IMR-90 (cell line): ENCODE results near the gene SARDH. TPM values are rescaled to one million over a fixed set of nuclear protein-coding genes. Genes with fewer than 3 reads are reported as not detected.

Source experiments
- ATAC-seq: fragments of 200-7000 bp; cut with Tn5 transposase; 2 replicates; pipeline ENCODE4 v1.9.1; 2020; ENCODE audit warnings: low read depth, mild to moderate bottlenecking, moderate library complexity
- BruUV-seq: library from RNA; stranded (reverse); fragments of 400-500 nt; replicated peaks from 2 replicates; lab custom pipeline; 2021; lab: Mats Ljungman, UMichigan
- CTCF ChIA-PET: fragments of 300-600 bp; formaldehyde crosslinking; extraction: SDS; loops from one replicate; lab custom pipeline; 2021; ENCODE audit warnings: antibody characterized with exemption; lab: Yijun Ruan, JAX
- POLR2A ChIA-PET: fragments of 300-600 bp; sonication (Branson Sonifier 250); formaldehyde crosslinking; loops from one replicate; lab custom pipeline; 2022; ENCODE audit warnings: antibody characterized with exemption; ENCODE audit not compliant: unreplicated experiment; lab: Charles Lee
- DNase-seq: peaks from one replicate; pipeline ENCODE4 v3.0.0; 2013
- H2AFZ ChIP-seq: replicated peaks from 2 replicates; pipeline ENCODE3; 2013; ENCODE audit warnings: low read length, mild to moderate bottlenecking; ENCODE audit not compliant: poor library complexity
- H2AK5ac ChIP-seq: 2 replicates; pipeline ENCODE4 v1.6.1; 2013; ENCODE audit warnings: low read depth, low read length, inconsistent platforms
- H2AK9ac ChIP-seq: replicated peaks from 2 replicates; pipeline ENCODE3; 2013; ENCODE audit warnings: mild to moderate bottlenecking, low read depth, low read length, moderate library complexity; ENCODE audit not compliant: poor library complexity
- H2BK120ac ChIP-seq: 2 replicates; pipeline ENCODE4 v1.6.1; 2013; ENCODE audit warnings: low read depth, low read length, inconsistent platforms
- H2BK15ac ChIP-seq: 3 replicates; pipeline ENCODE4 v1.6.1; 2013; ENCODE audit warnings: low read depth, low read length, inconsistent platforms
- H2BK20ac ChIP-seq: 2 replicates; pipeline ENCODE4 v1.6.1; 2013; ENCODE audit warnings: low read depth, mild to moderate bottlenecking, inconsistent platforms, low read length, moderate library complexity
- H2BK5ac ChIP-seq: 2 replicates; pipeline ENCODE4 v1.6.1; 2013; ENCODE audit warnings: mild to moderate bottlenecking, low read depth, low read length, inconsistent platforms; ENCODE audit not compliant: poor library complexity, severe bottlenecking
- H3K14ac ChIP-seq: replicated peaks from 2 replicates; pipeline ENCODE4 v1.6.1; 2013; ENCODE audit warnings: low read depth, low read length, inconsistent platforms
- H3K18ac ChIP-seq: 2 replicates; pipeline ENCODE4 v1.6.1; 2013; ENCODE audit warnings: low read depth, low read length, control low read depth
- H3K23ac ChIP-seq: 2 replicates; pipeline ENCODE4 v1.6.1; 2013; ENCODE audit warnings: low read depth, low read length, inconsistent platforms
- H3K27ac ChIP-seq: 2 replicates; pipeline ENCODE4 v1.5.1; 2013; ENCODE audit warnings: mild to moderate bottlenecking, control low read depth, low read length; ENCODE audit not compliant: insufficient read depth
- H3K27me3 ChIP-seq: 2 replicates; pipeline ENCODE4 v1.6.1; 2013; ENCODE audit warnings: low read length; ENCODE audit not compliant: control insufficient read depth, insufficient read depth
- H3K36me3 ChIP-seq: 2 replicates; pipeline ENCODE4 v1.6.1; 2013; ENCODE audit warnings: low read length, mixed read lengths; ENCODE audit not compliant: control insufficient read depth, insufficient read depth
- H3K4ac ChIP-seq: 2 replicates; pipeline ENCODE4 v1.6.1; 2013; ENCODE audit warnings: low read depth, low read length, inconsistent platforms
- H3K4me1 ChIP-seq: 2 replicates; pipeline ENCODE4 v1.6.1; 2013; ENCODE audit warnings: low read length, mixed read lengths; ENCODE audit not compliant: control insufficient read depth, insufficient read depth
- H3K4me2 ChIP-seq: 2 replicates; pipeline ENCODE4 v1.6.1; 2013; ENCODE audit warnings: low read depth, mild to moderate bottlenecking, control low read depth, low read length, moderate library complexity
- H3K4me3 ChIP-seq: 2 replicates; pipeline ENCODE4 v1.5.1; 2013; ENCODE audit warnings: low read depth, mild to moderate bottlenecking, control low read depth, low read length, moderate library complexity; ENCODE audit not compliant: insufficient read depth
- H3K56ac ChIP-seq: 2 replicates; pipeline ENCODE4 v1.6.1; 2013; ENCODE audit warnings: low read length, inconsistent platforms; ENCODE audit not compliant: insufficient read depth; ENCODE audit errors: extremely low read depth
- H3K79me1 ChIP-seq, 2 experiments: 2 replicates each; pipeline ENCODE4 v1.6.1; 2013; ENCODE audit warnings: low read length in 2 of 2, inconsistent platforms in 1 of 2, low read depth in 1 of 2
- H3K9ac ChIP-seq: 2 replicates; pipeline ENCODE4 v1.6.1; 2013; ENCODE audit warnings: low read depth, low read length, control low read depth
- H3K9me1 ChIP-seq: 2 replicates; pipeline ENCODE4 v1.6.1; 2013; ENCODE audit warnings: low read length, inconsistent platforms; ENCODE audit not compliant: insufficient read depth
- H3K9me3 ChIP-seq: 2 replicates; pipeline ENCODE4 v1.6.1; 2013; ENCODE audit warnings: low read length; ENCODE audit not compliant: control insufficient read depth, insufficient read depth
- H4K20me1 ChIP-seq: 2 replicates; pipeline ENCODE4 v1.6.1; 2013; ENCODE audit warnings: low read length, inconsistent platforms; ENCODE audit not compliant: insufficient read depth
- H4K5ac ChIP-seq: 2 replicates; pipeline ENCODE4 v1.6.1; 2013; ENCODE audit warnings: mild to moderate bottlenecking, low read depth, low read length, control low read depth
- H4K8ac ChIP-seq, 2 experiments: 2 replicates each; pipeline ENCODE4 v1.6.1; 2013; ENCODE audit warnings: low read depth in 2 of 2, low read length in 2 of 2, control low read depth in 1 of 2, inconsistent platforms in 1 of 2
- H4K91ac ChIP-seq: 2 replicates; pipeline ENCODE4 v1.6.1; 2013; ENCODE audit warnings: low read depth, low read length, inconsistent platforms; ENCODE audit not compliant: insufficient read depth
- BHLHE40 ChIP-seq: fragments of 150-350 bp; IDR thresholded peaks from 2 replicates; pipeline ENCODE4 v1.6.1; 2016; ENCODE audit warnings: mild to moderate bottlenecking, low read depth, low read length
- CHD1 ChIP-seq: IDR thresholded peaks from 2 replicates; pipeline ENCODE4 v1.6.1; 2012; ENCODE audit warnings: low read depth, low read length, improper control_type of control experiment
- CTCF ChIP-seq: conservative IDR thresholded peaks from 2 replicates; pipeline ENCODE4 v1.5.1; 2012; ENCODE audit warnings: mild to moderate bottlenecking, low read depth, low read length, improper control_type of control experiment
- MAFK ChIP-seq: IDR thresholded peaks from 2 replicates; pipeline ENCODE4 v1.6.1; 2012; ENCODE audit warnings: low read depth, low read length, improper control_type of control experiment
- NFE2L2 ChIP-seq: fragments of 150-350 bp; IDR thresholded peaks from 2 replicates; pipeline ENCODE4 v1.6.1; 2016; ENCODE audit warnings: low read depth, mild to moderate bottlenecking, low read length
- RAD21 ChIP-seq: IDR thresholded peaks from 2 replicates; pipeline ENCODE4 v1.6.1; 2012; ENCODE audit warnings: low read length, improper control_type of control experiment
- RCOR1 ChIP-seq: IDR thresholded peaks from 2 replicates; pipeline ENCODE4 v1.6.1; 2012; ENCODE audit warnings: mild to moderate bottlenecking, low read length, improper control_type of control experiment; ENCODE audit not compliant: insufficient replicate concordance
- RFX5 ChIP-seq: IDR thresholded peaks from 2 replicates; pipeline ENCODE4 v1.8.0; 2012; ENCODE audit warnings: low read depth, mild to moderate bottlenecking, low read length, moderate library complexity
- SMC3 ChIP-seq: fragments of 150-350 bp; IDR thresholded peaks from 2 replicates; pipeline ENCODE4 v1.6.1; 2016; ENCODE audit warnings: low read depth, mild to moderate bottlenecking, antibody characterized with exemption, low read length, moderate library complexity
- WGBS, 2 experiments: methylation state at CpG; one replicate each; pipeline versions ENCODE4 v1.1.5 to v1.1.7; 2013; ENCODE audit warnings: missing lambda C conversion rate in 2 of 2; ENCODE audit not compliant: insufficient read length in 1 of 2; ENCODE audit errors: extremely low coverage in 2 of 2; 5-methylcytosine and 5-hydroxymethylcytosine counted together
- dilution Hi-C: fragments of 300-500 bp; cut with HindIII; formaldehyde crosslinking; loops from one replicate; pipeline ENCODE4 v1.14.3; 2018; ENCODE audit warnings: low sequenced_read_pairs; ENCODE audit not compliant: unreplicated experiment
- in situ Hi-C: fragments of 300-500 bp; cut with MboI; formaldehyde crosslinking; loops from 3 replicates; pipeline ENCODE4 v1.14.3; 2019; ENCODE audit warnings: low sequenced_read_pairs, inconsistent platforms, mixed read lengths
- intact Hi-C: fragments of 100-400 bp; cut with micrococcal nuclease; formaldehyde crosslinking; loops from 2 replicates; pipeline ENCODE4 v1.10.0; 2022
- polyA plus RNA-seq, 3 experiments: library from polyadenylated mRNA; depleted of rRNA; stranded (reverse); fragments of >200 nt; gene quantifications; 2 replicates each; pipeline ENCODE4 v1.2.3, GENCODE V29; 2012; ENCODE audit warnings: low replicate concordance in 1 of 3
- total RNA-seq: library from RNA; depleted of rRNA; stranded (reverse); fragments of >200 nt; gene quantifications from 2 replicates; pipeline ENCODE4 v1.2.3, GENCODE V29; 2012
- TF ChIP-seq, protein P1 (sequence below): fragments of 150-350 bp; IDR thresholded peaks from 2 replicates; pipeline ENCODE4 v1.6.1; 2017; ENCODE audit warnings: mild to moderate bottlenecking, antibody characterized with exemption, low read length, low read depth

The SARDH gene
- total and polyA plus RNA-seq, 2 of the 4 experiments (the other 2 are of a cell fraction) = 5.0 to 7.5 TPM

DNA sequence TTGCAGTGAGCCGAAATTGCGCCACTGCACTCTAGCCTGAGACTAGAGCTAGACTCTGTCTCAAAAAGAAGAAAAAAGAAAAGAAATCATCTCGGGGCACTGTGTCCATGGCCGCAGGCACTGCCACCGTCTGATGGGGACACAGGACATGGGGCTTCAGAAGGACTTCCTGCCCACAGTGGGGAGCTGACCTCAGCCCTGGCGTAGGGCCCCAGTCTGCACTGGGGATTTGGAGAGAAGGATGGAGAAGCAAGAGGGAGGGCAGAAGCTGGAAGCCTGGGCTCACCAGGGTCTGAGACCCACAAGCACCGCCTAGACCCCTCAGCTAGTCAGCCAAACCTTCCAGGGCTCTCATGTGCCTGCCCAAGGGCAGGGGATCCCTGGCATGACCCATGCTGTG is 4.1 kb upstream of the SARDH start:
- no peak for TF ChIP-seq RAD21
- no peak for TF ChIP-seq BHLHE40
- no peak for TF ChIP-seq RCOR1
- no peak for TF ChIP-seq CTCF
- TF ChIP-seq MAFK = no peak
- TF ChIP-seq RFX5 = no peak
- TF ChIP-seq CHD1 = no peak
- TF ChIP-seq SMC3 = no peak
- no peak for TF ChIP-seq NFE2L2
- TF ChIP-seq, protein P1, sequence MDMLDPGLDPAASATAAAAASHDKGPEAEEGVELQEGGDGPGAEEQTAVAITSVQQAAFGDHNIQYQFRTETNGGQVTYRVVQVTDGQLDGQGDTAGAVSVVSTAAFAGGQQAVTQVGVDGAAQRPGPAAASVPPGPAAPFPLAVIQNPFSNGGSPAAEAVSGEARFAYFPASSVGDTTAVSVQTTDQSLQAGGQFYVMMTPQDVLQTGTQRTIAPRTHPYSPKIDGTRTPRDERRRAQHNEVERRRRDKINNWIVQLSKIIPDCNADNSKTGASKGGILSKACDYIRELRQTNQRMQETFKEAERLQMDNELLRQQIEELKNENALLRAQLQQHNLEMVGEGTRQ = no peak
- in situ Hi-C loops = no loop called here
- POLR2A ChIA-PET = no interaction called here

More for the DNA sequence above, 4.1 kb upstream of the SARDH start:
- Histone ChIP-seq H2BK15ac (no peak overlapping the region), H2AK5ac (no peak overlapping the region), H2AK9ac (peak overlapping the region; percentile 42), H3K36me3 (no peaks in the 10 kb centered on the region), H4K8ac (no peak overlapping the region), H4K5ac (no peak overlapping the region), H4K20me1 (no peaks in the 10 kb centered on the region), H3K79me1 (no peaks in the 10 kb centered on the region), H3K9me3 (no peaks in the 10 kb centered on the region), H3K18ac (no peak overlapping the region), H3K9me1 (peaks cover 4% of the 10 kb centered on the region; the same call in 1 of the 2 replicates), H3K27me3 (peaks cover 7% of the 10 kb centered on the region), H3K23ac (no peak overlapping the region), H3K4me3 (no peak overlapping the region), H2BK20ac (no peak overlapping the region), H3K4me2 (no peak overlapping the region), H2BK5ac (no peak overlapping the region), H3K14ac (no peak overlapping the region), H4K91ac (no peak overlapping the region), H3K4me1 (peaks cover 5% of the 10 kb centered on the region; the same call in 1 of the 2 replicates), H3K9ac (no peak overlapping the region), H3K56ac (no peak overlapping the region), H3K27ac (no peak overlapping the region), H2AFZ (peak overlapping the region; percentile 32), H3K4ac (no peak overlapping the region), H2BK120ac (no peak overlapping the region)
- ATAC-seq (no peak), DNase-seq (no peak)
- no TSS peak for BruUV-seq
- CTCF ChIA-PET = interaction anchor here (0.7 to 1.7 kb wide), 3 partner anchors 22 to 251 kb away, joined by 3 to 4 read pairs (median 3); no protein-coding TSS in a partner anchor
- WGBS, 2 experiments = 91% methylated on average over 3 of the region's 7 CpGs; no CpG with 5 or more reads in 1 of the 2 experiments
- intact Hi-C loops = no loop called here
- dilution Hi-C loops = no loop called here
